Measurements from ENCODE around the gene KRTAP3-1. TPM values are rescaled to one million over a fixed set of nuclear protein-coding genes. Genes with fewer than 3 reads are reported as not detected.

KRTAP3-1 gene
- total RNA-seq, 2 experiments from 2014 or later, result not detected

DNA sequence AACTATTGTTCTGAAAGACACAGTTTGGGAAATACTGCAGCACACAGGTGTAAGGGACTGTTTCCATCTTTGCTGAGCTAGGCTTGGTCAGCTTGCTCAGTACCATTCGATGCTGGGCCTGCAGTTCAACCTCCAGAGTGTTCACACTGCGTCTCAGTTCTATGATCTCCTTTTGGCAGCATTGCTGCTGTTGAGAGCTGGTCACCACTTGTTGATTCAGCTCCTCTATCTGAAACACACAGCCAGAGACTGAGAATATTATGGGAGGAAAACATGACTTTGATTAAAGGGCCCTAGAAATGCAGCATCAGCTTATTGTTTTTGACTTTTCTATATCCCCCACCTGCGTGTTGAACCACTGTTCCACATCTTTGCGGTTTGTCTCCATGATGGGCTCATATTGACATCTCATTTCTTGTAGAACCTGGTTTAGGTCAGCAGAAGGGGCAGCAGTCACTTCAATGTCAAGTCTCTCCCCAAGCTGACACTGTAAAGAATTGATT, 46.8 kb downstream of the KRTAP3-1 start:
- POLR2A ChIA-PET, result no interaction called here
- no peak for DNase-seq
- H3K36me3 Mint-ChIP-seq (ENCODE audit: low read depth), result no peaks in the 10 kb centered on the region

DNA sequence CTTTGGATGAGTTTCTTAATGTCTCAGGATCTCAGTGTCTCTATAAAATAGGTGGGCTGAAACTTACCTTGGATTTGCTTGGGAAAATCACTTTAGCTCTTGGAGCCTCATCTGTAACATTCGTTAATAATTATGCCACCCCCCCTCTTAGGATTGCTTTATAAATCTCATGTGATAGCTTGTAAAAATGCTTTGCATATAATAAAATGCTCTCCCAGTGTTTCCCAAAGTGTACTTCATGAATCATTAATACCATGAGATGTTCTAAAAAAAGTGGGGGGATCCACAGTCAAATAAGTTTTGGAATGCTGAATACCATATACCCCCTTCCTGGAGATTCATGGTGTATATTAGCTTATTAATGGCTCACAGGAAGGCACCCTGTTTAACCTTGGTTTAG, 47.3 kb downstream of the KRTAP3-1 start:
- DNase-seq, result no peak
- no peak for ATAC-seq
- Mint-ChIP-seq H3K36me3 (ENCODE audit: low read depth) (no peaks in the 10 kb centered on the region), H3K4me3 (no peak overlapping the region), H3K4me1 (ENCODE audit: low read depth) (peaks cover 4% of the 10 kb centered on the region), H3K9me3 (ENCODE audit: insufficient read depth) (no peaks in the 10 kb centered on the region), H3K27me3 (ENCODE audit: low read depth) (peaks cover 3% of the 10 kb centered on the region), H3K27ac (no peak overlapping the region)
- ChIA-PET CTCF (no interaction called here), POLR2A (no interaction called here)

More for the DNA sequence above, 46.8 kb downstream of the KRTAP3-1 start:
- Mint-ChIP-seq H3K9me3 (ENCODE audit: insufficient read depth) (no peaks in the 10 kb centered on the region), H3K27ac (no peak overlapping the region), H3K4me3 (no peak overlapping the region), H3K27me3 (ENCODE audit: low read depth) (peaks cover 3% of the 10 kb centered on the region), H3K4me1 (ENCODE audit: low read depth) (peaks cover 4% of the 10 kb centered on the region)
- no peak for ATAC-seq
- CTCF ChIA-PET, result no interaction called here

DNA sequence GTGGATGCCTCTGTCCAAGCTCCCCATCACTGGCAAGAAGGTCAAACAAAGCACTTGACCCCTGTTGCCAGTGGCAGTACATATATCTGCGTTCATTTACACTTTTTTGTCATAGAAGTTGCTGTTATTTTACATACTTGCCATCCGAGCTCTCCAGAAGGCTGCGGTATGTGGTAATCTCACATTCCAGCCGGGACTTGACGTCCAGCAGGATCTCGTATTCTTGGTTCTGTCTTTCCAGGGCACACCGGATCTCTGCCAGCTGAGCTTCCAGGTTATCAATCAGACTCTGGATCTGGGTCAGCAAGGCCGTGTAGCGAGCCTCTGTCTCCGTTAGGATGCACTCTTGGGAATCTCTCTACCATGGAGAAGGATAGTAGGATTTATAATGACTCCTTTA, 48.8 kb downstream of the KRTAP3-1 start:
- Mint-ChIP-seq H3K4me3 (no peak overlapping the region), H3K27ac (no peak overlapping the region), H3K36me3 (ENCODE audit: low read depth) (no peaks in the 10 kb centered on the region), H3K4me1 (ENCODE audit: low read depth) (peaks cover 4% of the 10 kb centered on the region), H3K27me3 (ENCODE audit: low read depth) (peaks cover 8% of the 10 kb centered on the region), H3K9me3 (ENCODE audit: insufficient read depth) (no peaks in the 10 kb centered on the region)
- no peak for ATAC-seq
- ChIA-PET POLR2A (no interaction called here), CTCF (no interaction called here)
- DNase-seq, result no peak

Other genes starting within 250 kb of the KRTAP3-1 start
- not detected for gene KRT26, start 236.9 kb downstream of the KRTAP3-1 start, total RNA-seq
- gene KRT27, start 226.6 kb downstream of the KRTAP3-1 start, total RNA-seq, result not detected
- gene KRT28, start 209.2 kb downstream of the KRTAP3-1 start, total RNA-seq, result not detected
- gene KRT10, start 186.5 kb downstream of the KRTAP3-1 start, total RNA-seq, result 10 to 100 TPM; 26.9 to 28.2 TPM
- not detected for gene KRT12, start 141.9 kb downstream of the KRTAP3-1 start, total RNA-seq
- not detected for gene KRT20, start 123.9 kb downstream of the KRTAP3-1 start, total RNA-seq
- gene KRT23, start 71.5 kb downstream of the KRTAP3-1 start, total RNA-seq, result not detected
- gene KRT39, start 42.2 kb downstream of the KRTAP3-1 start, total RNA-seq, result not detected
- not detected for gene KRT40, start 24.8 kb downstream of the KRTAP3-1 start, total RNA-seq
- gene KRTAP3-3, start 15.0 kb downstream of the KRTAP3-1 start, total RNA-seq, result not detected
- gene KRTAP3-2, start 9.2 kb downstream of the KRTAP3-1 start, total RNA-seq, result not detected
- not detected for gene KRTAP1-5, start 18.1 kb upstream of the KRTAP3-1 start, total RNA-seq
- gene KRTAP1-4, start 21.1 kb upstream of the KRTAP3-1 start, total RNA-seq, result not detected
- gene KRTAP1-3, start 25.7 kb upstream of the KRTAP3-1 start, total RNA-seq, result not detected
- not detected for gene KRTAP1-1, start 32.3 kb upstream of the KRTAP3-1 start, total RNA-seq
- not detected for gene KRTAP2-1, start 38.2 kb upstream of the KRTAP3-1 start, total RNA-seq
- not detected for gene KRTAP2-2, start 46.1 kb upstream of the KRTAP3-1 start, total RNA-seq
- not detected for gene KRTAP2-3, start 51.0 kb upstream of the KRTAP3-1 start, total RNA-seq
- gene KRTAP2-4, start 56.8 kb upstream of the KRTAP3-1 start, total RNA-seq, result not detected
- not detected for gene KRTAP4-7, start 75.0 kb upstream of the KRTAP3-1 start, total RNA-seq
- not detected for gene KRTAP4-8, start 89.0 kb upstream of the KRTAP3-1 start, total RNA-seq
- gene KRTAP4-16, start 93.1 kb upstream of the KRTAP3-1 start, total RNA-seq, result not detected
- not detected for gene KRTAP4-9, start 96.3 kb upstream of the KRTAP3-1 start, total RNA-seq
- not detected for gene KRTAP4-11, start 109.2 kb upstream of the KRTAP3-1 start, total RNA-seq
- not detected for gene KRTAP4-12, start 115.1 kb upstream of the KRTAP3-1 start, total RNA-seq
- not detected for gene KRTAP4-6, start 131.4 kb upstream of the KRTAP3-1 start, total RNA-seq
- not detected for gene KRTAP4-5, start 140.7 kb upstream of the KRTAP3-1 start, total RNA-seq
- gene KRTAP4-4, start 151.6 kb upstream of the KRTAP3-1 start, total RNA-seq, result not detected
- not detected for gene KRTAP4-3, start 159.1 kb upstream of the KRTAP3-1 start, total RNA-seq
- not detected for gene KRTAP4-2, start 169.1 kb upstream of the KRTAP3-1 start, total RNA-seq
- gene KRTAP4-1, start 175.8 kb upstream of the KRTAP3-1 start, total RNA-seq, result not detected
- not detected for gene KRTAP9-1, start 180.8 kb upstream of the KRTAP3-1 start, total RNA-seq
- not detected for gene KRTAP9-2, start 217.5 kb upstream of the KRTAP3-1 start, total RNA-seq
- not detected for gene KRTAP9-3, start 223.3 kb upstream of the KRTAP3-1 start, total RNA-seq
- not detected for gene KRTAP9-8, start 228.9 kb upstream of the KRTAP3-1 start, total RNA-seq
- not detected for gene KRTAP9-4, start 240.6 kb upstream of the KRTAP3-1 start, total RNA-seq
- gene KRTAP9-9, start 246.3 kb upstream of the KRTAP3-1 start, total RNA-seq, result not detected